DMS153 treated with DMSO at 0.1 percent for 48 hours (cell line): Measurements from ENCODE around the gene ITGAE.
"Not testable (repeated sequence)": the region's sequence is repeated elsewhere in the genome, so short reads cannot be mapped to it uniquely, and the experiment has no call there.

Experiments used
- DNase-seq: peaks from one replicate; lab custom pipeline; 2025; ENCODE audit not compliant: unreplicated experiment; lab: John Stamatoyannopoulos, UW

The ITGAE gene, protein sequence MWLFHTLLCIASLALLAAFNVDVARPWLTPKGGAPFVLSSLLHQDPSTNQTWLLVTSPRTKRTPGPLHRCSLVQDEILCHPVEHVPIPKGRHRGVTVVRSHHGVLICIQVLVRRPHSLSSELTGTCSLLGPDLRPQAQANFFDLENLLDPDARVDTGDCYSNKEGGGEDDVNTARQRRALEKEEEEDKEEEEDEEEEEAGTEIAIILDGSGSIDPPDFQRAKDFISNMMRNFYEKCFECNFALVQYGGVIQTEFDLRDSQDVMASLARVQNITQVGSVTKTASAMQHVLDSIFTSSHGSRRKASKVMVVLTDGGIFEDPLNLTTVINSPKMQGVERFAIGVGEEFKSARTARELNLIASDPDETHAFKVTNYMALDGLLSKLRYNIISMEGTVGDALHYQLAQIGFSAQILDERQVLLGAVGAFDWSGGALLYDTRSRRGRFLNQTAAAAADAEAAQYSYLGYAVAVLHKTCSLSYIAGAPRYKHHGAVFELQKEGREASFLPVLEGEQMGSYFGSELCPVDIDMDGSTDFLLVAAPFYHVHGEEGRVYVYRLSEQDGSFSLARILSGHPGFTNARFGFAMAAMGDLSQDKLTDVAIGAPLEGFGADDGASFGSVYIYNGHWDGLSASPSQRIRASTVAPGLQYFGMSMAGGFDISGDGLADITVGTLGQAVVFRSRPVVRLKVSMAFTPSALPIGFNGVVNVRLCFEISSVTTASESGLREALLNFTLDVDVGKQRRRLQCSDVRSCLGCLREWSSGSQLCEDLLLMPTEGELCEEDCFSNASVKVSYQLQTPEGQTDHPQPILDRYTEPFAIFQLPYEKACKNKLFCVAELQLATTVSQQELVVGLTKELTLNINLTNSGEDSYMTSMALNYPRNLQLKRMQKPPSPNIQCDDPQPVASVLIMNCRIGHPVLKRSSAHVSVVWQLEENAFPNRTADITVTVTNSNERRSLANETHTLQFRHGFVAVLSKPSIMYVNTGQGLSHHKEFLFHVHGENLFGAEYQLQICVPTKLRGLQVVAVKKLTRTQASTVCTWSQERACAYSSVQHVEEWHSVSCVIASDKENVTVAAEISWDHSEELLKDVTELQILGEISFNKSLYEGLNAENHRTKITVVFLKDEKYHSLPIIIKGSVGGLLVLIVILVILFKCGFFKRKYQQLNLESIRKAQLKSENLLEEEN

DNA sequence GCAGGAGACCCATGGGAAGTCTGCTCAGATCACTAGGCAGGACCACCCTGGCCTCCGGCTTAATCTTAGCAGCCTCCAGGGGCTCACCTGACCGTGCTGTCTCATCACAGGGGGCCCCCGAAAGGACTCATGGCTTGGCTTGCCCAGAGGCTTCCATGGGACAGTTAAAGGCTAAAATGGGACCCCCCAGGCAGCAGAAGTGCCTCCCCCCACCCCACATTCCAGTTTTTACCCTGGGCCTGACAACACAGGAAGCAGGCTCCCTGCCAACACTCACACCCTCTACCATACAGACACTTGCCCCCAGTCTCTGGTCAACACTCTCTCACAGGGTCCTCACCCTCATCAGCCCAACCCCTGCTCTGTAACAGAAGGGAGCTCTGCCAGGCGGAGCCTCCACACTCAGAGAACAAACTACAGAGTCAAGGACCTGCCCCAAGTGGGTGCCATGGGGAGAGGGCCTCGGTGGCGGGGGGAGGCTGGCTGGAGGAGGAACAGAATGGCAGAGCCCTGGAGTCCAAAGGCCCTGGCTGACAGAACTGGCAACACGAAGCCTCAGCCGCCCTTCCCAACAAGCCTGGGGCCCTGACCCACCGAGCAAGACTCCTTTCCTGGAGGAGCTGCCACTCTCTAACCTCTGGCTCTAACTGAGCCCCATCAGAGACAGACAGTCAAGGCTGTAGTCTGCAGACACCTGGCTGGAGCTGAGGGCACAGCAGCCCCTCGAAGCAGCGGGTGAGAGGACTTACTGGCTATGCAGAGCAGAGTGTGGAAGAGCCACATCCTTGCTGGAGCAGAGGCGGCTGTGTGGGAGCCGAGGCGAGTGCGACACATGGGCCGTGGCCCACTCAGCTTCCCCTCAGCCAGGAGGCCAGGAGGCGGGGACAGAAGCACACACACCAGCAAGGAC lies at the start of gene ITGAE:
ITGAE (minus strand) TSS at position 827 of the 910 bp plus-strand sequence; CDS start at position 783, 44 bp downstream.
- no peak for DNase-seq

DNA sequence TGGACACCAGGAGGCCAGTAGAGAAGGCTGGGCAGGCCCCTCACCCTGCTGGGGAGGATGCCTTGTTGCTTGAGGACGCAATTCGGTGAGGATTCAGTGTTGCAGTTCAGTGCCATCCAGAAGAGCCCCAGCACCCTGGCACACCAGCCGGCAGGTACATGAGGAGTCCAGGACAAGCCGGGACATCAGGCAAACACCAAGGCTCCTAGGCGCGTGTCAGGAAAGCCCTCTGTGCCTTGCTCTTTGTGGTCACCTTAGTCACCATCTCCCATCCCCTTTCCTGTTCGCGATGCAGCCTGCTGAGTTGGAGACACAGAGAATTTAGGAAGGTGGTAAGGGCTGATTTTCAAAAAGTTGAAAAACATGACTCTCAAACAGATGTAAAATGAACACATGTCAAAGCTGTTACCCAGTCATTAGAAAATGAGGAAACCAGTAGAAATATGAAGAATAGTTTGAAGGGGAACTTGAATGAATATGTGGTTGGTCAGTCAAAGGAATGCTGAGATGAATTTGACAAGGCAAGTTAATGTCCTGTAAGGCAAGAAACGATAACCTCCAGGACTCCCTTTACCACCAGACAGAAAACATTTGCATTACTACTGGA lies 47.3 kb upstream of the ITGAE start:
- no peak for DNase-seq

DNA sequence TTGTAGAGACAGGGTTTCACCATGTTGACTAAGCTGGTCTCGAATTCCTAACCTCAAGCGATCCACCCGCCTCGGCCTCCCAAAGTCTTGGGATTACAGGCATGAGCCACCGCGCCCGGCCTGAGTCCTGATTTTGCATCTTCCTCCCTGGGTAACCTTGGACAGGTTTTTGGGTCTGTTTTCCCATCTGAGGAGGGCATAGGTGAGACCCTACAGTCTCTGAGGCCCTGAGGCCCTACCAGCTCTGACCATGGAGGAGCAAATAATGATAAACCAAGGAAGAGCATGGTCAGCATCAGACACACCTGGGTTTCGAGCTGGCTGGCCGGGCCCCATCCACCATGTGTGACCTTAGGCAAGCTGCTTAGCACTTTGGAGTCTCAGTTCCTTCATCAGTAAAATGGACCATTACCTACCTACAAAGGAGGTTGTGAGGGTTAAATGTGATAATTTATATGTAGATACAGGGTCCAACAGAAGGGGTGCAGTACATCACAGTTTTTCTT lies 46.2 kb upstream of the ITGAE start:
- no peak for DNase-seq

DNA sequence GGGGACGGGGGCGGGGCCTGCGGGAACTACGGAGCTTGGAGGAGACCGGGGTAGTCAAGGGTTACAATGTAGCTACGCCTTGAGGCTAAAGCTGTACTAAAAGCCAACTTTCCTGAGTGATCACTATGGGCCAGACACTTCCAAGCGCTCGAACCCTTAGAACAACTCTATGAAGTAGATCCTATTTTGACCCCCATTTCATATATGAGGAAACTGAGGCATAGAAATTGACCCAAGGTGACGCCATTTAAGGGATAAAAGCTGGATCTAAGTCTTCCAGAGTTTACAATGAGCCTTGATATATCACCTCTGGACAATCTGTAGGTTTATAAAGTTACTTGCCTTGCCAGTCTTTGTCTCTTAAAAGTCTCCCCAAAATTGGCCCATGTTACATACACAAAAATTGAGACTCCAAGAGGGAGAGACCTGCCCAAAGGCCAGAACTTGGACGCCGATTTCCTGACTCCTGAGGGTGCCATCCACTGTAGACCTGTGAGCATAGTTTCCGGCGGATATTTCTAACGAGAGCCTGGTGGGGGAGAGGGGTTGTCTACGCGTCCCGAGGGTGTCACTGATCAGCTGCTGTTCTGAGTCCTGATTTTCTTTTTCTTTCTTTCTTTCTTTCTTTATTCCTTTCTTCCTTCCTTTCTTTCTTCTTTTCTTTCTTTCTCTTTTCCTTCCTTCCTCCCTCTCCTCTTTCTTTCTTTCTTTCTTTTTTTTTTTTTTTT lies 45.6 kb upstream of the ITGAE start:
- DNase-seq: no peak

DNA sequence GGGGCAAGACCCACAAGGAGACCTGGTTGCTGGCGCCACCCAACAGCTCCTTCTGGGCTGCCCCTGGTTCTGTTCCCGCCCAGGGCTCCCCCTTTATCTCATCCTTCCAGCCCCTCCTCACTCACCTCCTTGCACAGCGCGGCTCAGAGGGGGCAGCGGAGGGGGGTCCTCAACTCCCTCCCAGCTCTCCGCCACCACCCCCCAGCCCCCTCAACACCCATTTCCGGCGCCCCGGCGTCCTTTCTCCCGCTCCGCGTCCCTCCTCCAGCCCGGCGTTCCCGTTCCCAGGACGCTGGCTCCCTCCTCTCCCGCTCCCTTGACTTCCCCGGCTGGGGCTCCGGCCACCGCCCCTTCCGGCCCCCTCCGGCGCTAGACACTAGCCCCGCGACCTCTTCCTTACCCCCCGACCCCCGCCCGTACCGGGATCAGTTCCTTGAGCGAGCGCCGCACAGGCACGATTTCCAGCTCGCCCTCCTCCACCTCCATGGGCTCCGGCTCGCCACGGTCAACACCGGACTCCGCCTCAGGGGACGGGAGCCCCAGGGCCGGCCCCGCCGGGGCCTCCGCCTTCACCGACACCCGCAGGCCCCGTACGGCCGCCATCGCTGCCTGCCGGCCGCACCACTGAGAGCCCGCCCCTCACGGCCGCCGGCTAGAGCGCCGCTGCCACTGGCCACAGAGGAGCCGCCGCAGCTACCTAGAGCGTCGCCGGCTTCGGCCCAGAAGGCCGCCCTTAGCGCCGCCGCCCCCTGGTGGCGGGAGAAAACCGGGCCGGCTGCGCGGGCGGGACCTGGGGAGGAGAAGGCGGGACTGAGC lies 44.8 kb upstream of the ITGAE start, which contains the start of gene NCBP3:
NCBP3 (minus strand) TSS at position 626 of the 816 bp plus-strand sequence; CDS start at position 603, 23 bp downstream.
- DNase-seq: peak; percentile 35

DNA sequence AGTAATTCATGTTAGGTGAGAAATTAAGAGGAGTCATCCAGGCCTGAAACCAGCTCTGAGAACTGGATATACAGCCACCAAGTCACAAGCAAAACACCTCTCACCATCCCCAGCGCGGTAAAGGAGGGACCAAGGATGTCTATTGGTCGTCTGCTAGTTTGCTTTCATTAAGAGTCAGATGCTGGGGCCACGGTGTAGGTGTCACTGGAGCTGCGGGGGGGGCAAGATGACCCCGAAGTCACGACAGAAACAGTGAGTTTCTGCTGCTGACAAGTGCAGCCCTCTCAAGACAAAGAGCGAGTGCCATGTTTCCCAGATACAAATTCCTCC lies 44.3 kb upstream of the ITGAE start:
- DNase-seq: no peak

DNA sequence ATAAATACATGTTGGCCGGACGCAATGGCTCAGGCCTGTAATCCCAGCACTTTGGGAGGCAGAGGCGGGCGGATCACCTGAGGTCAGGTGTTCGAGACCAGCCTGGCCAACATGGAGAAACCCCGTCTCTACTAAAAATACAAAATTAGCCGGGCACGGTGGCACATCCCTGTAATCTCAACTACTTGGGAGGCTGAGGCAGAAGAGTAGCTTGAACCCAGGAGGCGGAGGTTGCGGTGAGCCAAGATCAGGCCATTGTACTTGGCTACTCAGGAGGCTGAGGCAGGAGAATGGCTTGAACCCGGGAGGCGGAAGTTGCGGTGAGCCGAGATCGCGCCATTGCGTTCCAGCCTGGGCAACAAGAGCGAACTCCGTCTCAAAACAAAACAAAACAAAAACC lies 43.6 kb upstream of the ITGAE start:
- DNase-seq: not testable (repeated sequence)

DNA sequence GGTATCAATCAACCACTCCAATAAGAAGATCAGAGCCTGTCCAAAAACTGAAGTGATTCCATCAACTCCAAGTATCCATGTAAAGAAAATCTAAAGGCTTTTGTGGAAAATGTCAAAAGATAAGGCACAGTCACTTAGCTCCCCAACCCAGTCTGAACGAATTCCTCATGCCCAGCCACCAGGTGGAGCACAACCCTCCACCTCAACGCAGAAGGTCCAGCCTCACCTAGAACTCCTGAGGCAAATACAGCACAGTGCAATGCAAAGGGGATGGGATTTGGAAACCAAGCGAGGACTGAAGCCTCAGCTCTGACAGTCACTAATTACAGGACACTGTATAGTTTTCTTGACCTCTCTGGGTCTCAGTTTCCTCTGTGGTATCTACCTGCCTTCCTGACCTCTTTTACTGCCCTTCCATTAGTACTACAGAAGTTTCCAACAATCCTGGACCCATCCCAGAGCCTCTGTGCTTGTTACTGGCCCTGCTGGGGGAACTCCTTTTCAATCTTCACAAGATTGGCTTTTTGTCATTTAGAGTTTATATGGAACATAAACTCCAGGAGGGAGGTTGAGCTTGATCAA lies 43.0 kb upstream of the ITGAE start:
- DNase-seq: no peak

DNA sequence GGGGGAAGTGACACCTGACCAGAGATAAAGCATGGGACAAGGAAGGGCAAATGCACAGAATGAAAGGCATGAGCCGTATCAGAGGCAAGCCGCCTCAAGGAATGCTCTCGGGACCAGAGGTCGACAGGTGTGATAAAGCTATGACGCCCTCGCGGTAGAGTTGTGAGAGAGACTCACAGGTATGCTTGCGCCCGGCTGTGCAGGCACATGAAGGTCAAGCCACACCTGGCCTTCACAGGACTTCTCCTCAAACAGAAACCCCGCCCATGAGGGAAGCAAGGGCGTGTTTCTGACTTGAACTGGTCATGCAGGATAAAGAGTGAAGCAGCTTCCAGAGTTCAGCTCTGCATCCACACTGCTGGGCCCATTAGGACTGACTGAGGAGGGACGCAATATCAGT lies 37.2 kb upstream of the ITGAE start:
- no peak for DNase-seq

DNA sequence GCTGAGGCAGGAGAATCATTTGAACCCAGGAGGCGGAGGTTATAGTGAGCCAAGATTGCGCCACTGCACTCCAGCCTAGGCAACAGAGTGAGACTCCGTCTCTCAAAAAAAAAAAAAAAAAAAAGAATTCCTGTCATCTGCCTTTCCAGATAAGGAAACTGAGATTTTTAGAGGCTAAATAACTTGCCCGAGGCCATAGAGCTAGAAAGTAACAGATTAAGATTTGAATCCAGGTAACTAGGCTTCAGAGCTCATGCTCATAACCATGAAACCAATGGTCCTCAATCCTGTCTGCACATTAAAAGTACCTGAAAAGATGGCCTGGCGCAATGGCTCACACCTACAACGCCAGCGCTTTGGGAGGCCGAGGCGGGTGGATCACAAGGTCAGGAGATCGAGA lies 35.6 kb upstream of the ITGAE start:
- DNase-seq: no peak

DNA sequence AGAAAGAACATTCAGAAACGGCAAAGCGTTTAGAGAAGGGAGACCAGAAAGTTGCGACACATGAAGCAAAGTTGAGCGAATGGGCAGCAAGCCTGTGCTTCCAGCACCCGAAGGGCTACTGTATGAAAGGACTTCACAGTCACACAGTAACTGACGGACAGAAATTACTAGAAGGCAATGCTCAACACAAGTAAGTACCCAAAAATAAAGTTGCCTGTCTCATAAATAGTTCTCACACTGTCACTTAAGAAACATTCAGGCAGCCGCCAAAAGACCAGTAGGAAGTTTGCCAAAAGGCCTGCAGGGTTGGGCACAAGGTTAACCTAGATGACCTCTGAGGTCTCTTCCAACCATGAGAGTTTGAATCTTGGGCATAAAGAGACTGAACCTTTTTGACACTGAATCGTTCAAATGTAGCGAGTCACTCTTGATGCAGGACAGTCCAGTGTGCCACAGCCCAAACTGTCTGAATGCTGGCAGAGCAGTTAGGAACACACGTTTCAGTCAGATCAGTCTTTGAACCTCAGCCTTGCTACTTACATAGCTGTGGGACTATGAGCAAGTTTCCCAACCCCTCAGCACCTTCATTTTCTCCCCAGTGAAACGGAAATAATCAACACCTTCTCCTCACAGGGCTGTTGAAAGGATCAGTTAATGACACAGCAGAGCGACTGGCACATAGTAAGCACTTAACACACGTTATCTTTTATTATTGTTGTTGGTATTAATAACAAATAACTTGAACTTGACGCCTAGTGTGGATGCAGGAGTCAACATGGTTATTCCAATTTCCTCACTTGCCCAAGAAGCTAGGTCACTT lies 34.6 kb upstream of the ITGAE start:
- DNase-seq: no peak

DNA sequence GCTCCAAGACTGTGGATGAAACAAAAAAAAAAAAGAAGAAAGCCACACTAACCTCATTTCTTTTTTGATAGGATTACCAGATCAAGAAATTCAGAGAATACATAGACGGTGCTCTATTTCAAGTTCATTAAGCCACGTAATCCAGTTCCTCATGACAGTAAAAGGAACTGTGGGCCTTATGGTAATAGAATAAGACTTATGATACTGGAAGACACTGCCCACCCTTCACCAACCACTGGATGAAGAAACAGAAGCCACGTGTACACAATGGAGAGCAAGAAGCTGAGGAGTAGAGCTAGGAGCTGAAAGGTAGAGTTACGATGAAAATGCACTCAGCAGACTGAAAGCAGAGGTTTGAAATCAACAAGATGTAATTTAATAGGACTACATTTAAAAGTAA lies 33.8 kb upstream of the ITGAE start:
- DNase-seq: no peak

DNA sequence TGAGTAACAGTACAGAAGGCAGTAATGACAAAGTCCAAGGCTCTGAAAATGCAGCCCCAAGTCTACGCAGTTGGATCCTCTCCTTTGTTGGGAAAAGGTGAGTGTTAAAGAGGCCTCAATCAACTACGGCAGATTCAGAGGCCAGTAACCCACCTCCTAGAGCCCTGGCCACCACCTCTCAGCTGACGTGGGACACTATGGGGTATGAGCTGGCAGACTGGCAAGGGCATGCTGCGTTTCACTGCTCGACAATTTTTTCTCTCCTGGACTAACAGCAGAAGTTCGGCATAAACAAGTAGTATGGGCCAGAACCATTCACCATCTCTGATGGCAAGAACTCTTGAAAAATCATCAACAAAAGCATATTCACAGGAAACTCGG lies 27.9 kb upstream of the ITGAE start:
- DNase-seq: no peak

DNA sequence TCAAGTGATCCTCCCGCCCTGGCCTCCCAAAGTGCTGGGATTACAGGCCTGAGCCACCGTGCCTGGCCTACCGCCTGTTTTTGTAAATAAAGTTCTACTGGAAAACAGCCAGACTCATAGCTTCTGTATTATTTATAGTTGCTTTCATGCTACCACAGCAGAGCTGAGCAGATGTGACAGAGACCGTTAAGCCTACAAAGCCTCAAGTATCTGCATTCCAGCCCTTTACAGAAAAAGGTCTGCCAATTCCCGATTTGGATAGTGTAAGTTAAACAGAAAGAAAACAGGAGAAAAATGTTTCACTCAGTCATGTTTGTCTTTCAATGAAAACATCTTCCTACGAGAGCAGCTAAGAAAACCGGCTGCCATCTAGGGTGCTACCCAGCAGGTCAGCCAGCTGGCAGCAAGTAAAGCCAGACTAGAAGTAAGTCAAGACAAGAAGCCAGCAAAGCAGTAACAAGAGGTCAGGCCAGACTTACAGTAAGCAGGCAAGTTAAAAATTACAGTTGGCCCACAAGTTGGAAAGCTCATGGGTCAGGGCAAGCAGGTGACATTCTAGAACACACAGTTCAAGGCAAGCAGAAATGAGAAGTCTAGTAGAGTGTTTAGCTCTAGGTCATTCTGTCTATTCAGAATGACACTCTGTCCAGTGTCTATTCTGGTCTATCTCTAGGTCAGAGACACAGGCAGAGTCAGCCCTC lies 27.3 kb upstream of the ITGAE start:
- no peak for DNase-seq

DNA sequence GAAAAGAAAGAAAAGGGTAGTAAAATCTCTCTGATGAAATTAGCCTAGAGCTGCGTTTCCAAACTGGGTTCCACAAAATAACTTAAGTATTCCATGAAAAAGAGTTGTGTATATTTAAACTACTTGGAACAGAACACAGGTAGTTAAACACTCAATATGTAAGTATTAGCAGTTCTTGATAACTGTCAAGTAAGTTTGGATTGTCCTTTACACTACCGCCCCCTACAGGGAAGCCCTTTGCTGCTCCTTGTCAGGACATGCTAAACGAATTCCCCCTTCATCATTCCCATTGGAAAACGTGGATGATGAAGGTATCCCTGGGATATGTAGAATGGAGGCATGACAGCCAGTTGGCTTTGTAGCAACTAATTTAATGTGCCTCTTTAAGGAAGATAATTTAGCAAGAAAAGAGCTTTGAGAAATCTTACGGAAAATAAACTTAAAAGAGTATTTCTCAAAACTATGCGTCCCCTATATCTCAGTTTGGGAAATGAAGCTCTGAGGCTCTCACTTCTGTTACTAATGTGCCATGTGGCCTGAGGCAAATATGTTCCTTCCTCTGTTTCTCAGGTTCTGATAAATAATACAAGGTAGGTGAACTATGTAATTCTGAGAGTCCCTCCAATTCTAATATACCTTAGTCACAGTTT lies 26.3 kb upstream of the ITGAE start:
- DNase-seq: peak; percentile 1

DNA sequence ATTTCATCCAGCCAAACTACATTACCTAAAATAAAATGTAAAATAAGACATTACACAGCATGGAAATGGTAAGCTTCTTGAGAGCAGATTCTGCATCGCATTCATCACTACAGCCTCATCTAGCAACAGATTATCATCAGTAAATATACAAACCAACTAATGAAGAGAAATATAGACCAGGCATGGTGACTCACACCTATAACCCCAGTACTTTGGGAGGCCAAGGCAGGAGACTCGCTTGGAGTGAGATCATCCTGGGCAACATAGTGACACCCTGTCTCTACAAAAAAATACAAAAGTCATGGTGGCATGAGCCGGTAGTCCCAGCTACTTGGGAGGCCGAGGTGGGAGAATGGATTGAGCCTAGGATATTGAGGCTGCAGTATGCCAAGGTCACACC lies 25.2 kb upstream of the ITGAE start:
- no peak for DNase-seq
